NCI-H446 treated with DMSO at 0.1 percent for 48 hours (cell line): ENCODE data around the gene SBF2.

Experiments used
- DNase-seq: peaks from one replicate; lab custom pipeline; 2025; lab: John Stamatoyannopoulos, UW

Gene SBF2

GRCh38 chr11:10302359-10302743 lies 8.3 kb upstream of the SBF2 start:
- no peak for DNase-seq

- no peak for DNase-seq
Measured at GRCh38 chr11:10301656-10302358, 7.8 kb upstream of the SBF2 start.

- no peak for DNase-seq
Measured at GRCh38 chr11:10298342-10298741, 4.3 kb upstream of the SBF2 start.

- DNase-seq = no peak
Measured at GRCh38 chr11:10295064-10295901, 1.3 kb upstream of the SBF2 start.

GRCh38 chr11:10294290-10294953 lies 403 bp upstream of the SBF2 start:
- DNase-seq = no peak

- DNase-seq = no peak
Measured at GRCh38 chr11:10291801-10292638, 2.0 kb downstream of the SBF2 start.

GRCh38 chr11:10289765-10290380 lies 4.1 kb downstream of the SBF2 start:
- DNase-seq = no peak

- no peak for DNase-seq
Measured at GRCh38 chr11:10288881-10289764, 4.9 kb downstream of the SBF2 start.

GRCh38 chr11:10287766-10288715 lies 6.0 kb downstream of the SBF2 start:
- DNase-seq = no peak

- DNase-seq = no peak
Measured at GRCh38 chr11:10287140-10287539, 6.9 kb downstream of the SBF2 start.

GRCh38 chr11:10285148-10285802 lies 8.7 kb downstream of the SBF2 start:
- no peak for DNase-seq

- no peak for DNase-seq
Measured at GRCh38 chr11:10283991-10284390, 10.0 kb downstream of the SBF2 start.

- no peak for DNase-seq
Measured at GRCh38 chr11:10282117-10282516, 11.9 kb downstream of the SBF2 start.

GRCh38 chr11:10275714-10276113 lies 18.3 kb downstream of the SBF2 start:
- no peak for DNase-seq

- no peak for DNase-seq
Measured at GRCh38 chr11:10274726-10275125, 19.3 kb downstream of the SBF2 start.

GRCh38 chr11:10273738-10274137 lies 20.3 kb downstream of the SBF2 start:
- no peak for DNase-seq

- DNase-seq = no peak
Measured at GRCh38 chr11:10272132-10272531, 21.9 kb downstream of the SBF2 start.

- no peak for DNase-seq
Measured at GRCh38 chr11:10268746-10269488, 25.1 kb downstream of the SBF2 start.
